ENCODE results near the gene GBE1. TPM values are rescaled to one million over a fixed set of nuclear protein-coding genes. Genes with fewer than 3 reads are reported as not detected.
"Not testable (repeated sequence)": the region's sequence is repeated elsewhere in the genome, so short reads cannot be mapped to it uniquely, and the experiment has no call there.

Gene GBE1
- 29.7 TPM for polyA plus RNA-seq (ENCODE audit: insufficient read length)
- long read RNA-seq, donor 1, transcript GBE1-201 (16 exons, 3,461 nt): major isoform, 7 of 25 reads
- long read RNA-seq, donor 1, partial matches to known transcripts: 18 of 25 reads
- long read RNA-seq, donor 1, other reads (novel, unspliced or antisense): 0 of 25 reads
- long read RNA-seq, donor 2, transcript GBE1-201 (16 exons, 3,461 nt): major isoform, 7 of 22 reads
- long read RNA-seq, donor 2, partial matches to known transcripts: 15 of 22 reads
- long read RNA-seq, donor 2, other reads (novel, unspliced or antisense): 0 of 22 reads
- long read RNA-seq, donor 3, transcript GBE1-201 (16 exons, 3,461 nt): major isoform, 5 of 19 reads
- long read RNA-seq, donor 3, partial matches to known transcripts: 14 of 19 reads
- long read RNA-seq, donor 3, other reads (novel, unspliced or antisense): 0 of 19 reads
- long read RNA-seq, donor 4: 0 reads
- long read RNA-seq, donor 5, transcript GBE1-201 (16 exons, 3,461 nt): major isoform, 5 of 33 reads
- long read RNA-seq, donor 5, partial matches to known transcripts: 28 of 33 reads
- long read RNA-seq, donor 5, other reads (novel, unspliced or antisense): 0 of 33 reads
- long read RNA-seq, donor 6, partial matches to known transcripts: 10 of 14 reads
- long read RNA-seq, donor 6, other reads (novel, unspliced or antisense): 0 of 14 reads
- long read RNA-seq, donor 7, partial matches to known transcripts: 14 of 16 reads
- long read RNA-seq, donor 7, other reads (novel, unspliced or antisense): 0 of 16 reads
- long read RNA-seq, donor 8, partial matches to known transcripts: 0 of 5 reads
- long read RNA-seq, donor 8, other reads (novel, unspliced or antisense): 0 of 5 reads

GRCh38 chr3:81760924-81761903 is at the start of gene GBE1:
TSS of gene GBE1 (minus strand) at chr3:81761645. CDS start at chr3:81761517, 128 bp downstream.
- peak; percentile 89 for DNase-seq

GRCh38 chr3:81808900-81809299 is 47.5 kb upstream of the GBE1 start:
- no peak for DNase-seq

DNA sequence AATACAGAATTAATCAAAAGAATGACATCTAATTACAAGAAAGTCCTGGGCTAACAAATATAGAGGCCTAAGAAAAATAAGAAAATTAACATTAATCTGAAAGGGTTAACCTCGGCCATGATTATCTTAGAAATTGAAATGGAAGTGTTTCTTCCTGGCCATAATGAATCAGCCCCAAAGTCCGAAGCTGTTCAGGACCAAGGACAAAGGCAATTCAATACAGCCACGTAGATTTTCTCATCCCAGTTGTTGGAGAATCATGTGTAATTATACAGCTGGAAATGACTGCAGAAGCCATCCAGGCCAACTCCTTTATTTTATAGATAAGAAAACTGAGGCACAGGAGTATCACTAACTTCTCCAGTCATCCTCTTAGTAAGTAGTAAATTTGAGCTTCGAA is 38.0 kb upstream of the GBE1 start:
- DNase-seq: no peak

DNA sequence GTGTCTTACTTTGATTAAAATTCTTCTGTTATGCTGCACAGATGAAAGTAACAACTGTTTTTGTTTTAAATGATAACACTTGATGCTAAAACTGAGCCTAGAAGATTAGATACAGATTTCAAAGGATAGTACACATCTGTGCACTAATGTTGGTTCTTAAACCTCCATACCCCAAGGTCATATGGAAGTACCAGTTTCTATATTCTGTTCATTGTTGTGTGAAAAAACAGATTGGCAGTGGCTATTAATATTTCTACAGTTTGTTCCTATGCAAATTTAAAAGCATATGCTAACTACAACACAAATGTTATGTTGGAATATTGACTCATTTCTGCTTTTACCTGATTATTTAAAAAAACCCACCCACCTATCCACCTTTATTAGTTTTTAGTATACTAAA is 32.0 kb upstream of the GBE1 start:
- no peak for DNase-seq

DNA sequence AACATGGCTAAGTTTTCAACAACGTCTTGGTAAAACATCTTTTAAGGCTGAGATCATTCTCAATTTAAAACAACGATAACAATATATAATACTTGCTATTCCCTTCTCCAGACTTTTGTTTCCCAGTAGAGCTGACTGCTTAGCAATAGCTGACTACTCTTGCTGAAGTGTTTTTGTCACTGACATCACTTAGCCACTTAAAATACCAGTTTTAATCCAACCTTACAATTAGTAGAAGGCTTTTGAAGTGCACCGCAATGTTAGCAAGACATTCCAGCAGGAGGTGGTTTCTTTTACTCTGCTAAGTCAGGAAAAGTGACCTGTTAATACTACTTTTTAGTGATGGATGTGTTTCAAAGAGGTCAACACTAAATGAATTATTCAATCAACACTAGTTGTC is 28.7 kb upstream of the GBE1 start:
- no peak for DNase-seq

DNA sequence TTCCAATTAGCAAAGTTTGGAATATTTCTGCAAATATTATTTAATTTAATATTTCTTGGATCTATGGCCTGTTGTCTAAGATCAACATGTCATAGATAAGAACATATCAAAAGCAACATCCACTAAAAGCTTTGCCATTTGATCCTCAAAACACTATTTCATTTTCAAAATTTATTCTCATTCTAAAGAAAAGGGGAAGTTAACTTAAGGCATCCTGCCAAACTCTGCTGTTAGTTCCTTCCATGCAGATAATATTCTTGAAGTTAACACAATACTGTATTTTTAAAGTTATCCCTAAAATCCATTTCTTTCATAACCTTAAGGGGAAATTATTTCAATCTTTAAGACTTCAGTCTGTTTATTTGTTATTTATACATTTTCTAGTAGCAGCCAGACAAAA is 28.2 kb upstream of the GBE1 start:
- no peak for DNase-seq

DNA sequence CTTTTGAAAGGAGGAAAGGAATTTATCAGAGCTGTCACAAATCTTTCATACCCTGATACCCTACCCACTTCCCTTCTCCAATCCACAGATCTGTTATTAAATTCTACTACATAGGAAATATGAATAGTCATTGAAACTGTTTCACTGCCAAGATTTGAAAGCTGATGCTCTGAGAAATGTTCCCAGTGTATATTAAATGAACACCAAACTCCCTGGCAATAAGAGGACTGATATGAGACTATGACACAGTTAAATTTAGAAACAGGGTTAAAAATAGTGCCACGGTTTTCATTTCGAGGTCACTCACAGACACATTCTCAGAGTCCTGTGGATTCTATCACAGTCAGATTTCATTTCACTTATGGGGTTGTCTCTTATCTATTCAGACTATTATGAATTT is 27.2 kb upstream of the GBE1 start:
- DNase-seq: no peak

DNA sequence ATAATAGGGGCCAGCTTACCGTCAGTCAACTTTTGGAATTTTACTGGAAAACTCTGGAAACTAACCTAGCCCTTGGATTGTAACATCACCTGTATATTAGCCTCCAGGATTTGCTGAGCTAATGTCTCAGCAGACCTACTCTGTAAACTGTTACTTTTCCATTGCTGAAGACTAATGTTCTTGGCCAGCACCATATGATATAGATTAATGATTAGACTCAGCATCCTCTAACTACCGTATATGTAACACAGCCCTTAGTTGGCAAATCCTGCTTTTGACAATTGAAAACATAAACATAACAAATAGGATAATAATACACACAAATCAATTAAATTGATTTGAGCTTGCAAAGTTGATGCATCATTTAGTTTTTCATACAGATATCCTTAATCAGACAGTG is 26.6 kb upstream of the GBE1 start:
- DNase-seq: no peak

DNA sequence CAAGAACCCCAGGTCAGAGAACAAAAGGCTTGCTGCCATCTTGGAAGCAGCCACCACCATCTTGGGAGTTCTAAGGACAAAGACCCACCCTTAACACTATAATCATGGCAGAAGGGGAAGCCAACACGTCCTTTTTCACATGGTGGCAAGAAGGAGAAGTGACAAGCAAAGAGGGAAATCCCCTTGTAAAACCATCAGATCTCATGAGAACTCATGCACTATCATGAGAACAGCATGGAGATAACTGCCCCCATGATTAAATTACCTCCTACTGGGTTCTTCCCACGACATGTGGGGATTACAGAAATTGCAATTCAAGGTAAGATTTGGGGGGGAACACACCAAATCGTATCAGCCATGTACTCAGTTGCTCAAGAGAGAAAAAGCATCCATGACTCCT is 21.1 kb upstream of the GBE1 start:
- no peak for DNase-seq

GRCh38 chr3:81778678-81779182 is 17.3 kb upstream of the GBE1 start:
- no peak for DNase-seq

DNA sequence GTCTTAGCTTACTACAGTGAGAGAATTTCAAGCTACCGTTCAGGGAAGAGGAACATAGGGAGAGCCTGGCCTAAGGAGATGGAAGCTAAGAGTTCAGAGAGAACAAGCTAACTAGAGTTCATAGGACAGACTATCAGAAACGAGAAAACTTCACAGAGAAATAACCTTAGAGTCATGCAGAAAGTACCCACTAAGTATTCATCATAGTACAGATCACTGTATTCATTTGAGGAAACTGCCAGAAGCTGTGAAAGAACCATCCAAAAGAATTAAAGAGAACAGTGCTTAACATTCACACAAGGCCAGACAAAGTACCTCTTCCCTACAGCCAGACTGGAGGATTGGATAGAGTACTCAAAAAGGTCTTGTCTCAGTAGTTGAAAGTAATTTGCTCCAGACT is 15.2 kb upstream of the GBE1 start:
- no peak for DNase-seq

- no peak for DNase-seq
Observed at GRCh38 chr3:81770710-81771109, 9.3 kb upstream of the GBE1 start.

DNA sequence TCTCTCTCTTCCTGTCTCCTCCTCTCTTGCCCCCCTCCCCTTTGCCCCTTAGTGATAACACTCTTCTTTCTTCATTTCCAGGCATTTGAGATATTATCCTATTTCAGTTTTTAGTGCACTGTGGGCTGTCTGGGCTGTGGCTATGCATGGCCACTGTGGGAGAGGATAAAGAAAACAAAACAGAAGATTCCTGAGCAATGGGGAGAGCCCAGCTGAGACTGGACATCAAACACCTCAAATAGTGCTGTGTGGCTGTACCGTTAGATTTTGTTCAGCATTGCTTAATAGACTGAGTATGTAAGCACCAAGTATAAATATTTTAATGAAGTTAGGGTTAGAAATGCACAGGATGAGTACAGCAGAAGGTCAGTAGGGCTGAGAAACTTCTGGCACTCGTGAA is 7.9 kb upstream of the GBE1 start:
- no peak for DNase-seq

DNA sequence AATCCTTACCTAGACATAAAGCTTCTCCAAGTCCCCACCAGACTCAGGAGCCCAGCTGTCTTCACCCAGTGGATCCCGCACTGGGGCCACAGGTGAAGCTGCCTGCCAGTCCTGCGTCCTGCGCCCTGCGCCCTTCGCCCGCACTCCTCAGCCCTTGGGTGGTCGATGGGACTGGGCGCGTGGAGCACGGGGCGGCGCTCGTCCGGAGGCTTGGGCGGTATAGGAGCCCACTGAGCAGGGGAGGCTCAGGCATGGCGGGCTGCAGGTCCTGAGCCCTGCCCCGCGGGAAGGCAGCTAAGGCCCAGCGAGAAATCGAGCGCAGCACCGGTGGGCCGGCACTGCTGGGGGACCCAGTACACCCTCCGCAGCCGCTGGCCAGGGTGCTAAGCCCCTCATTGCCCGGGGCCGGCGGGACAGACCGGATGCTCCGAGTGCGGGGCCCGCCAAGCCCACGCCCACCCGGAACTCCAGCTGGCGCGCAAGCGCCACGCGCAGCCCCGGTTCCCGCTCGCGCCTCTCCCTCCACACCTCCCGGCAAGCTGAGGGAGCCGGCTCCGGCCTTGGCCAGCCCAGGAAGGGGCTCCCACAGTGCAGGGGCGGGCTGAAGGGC is 5.9 kb upstream of the GBE1 start:
- DNase-seq: not testable (repeated sequence)

GRCh38 chr3:81765400-81765799 is 4.0 kb upstream of the GBE1 start:
- DNase-seq: no peak

- DNase-seq: no peak
Observed at GRCh38 chr3:81764665-81765064, 3.2 kb upstream of the GBE1 start.

DNA sequence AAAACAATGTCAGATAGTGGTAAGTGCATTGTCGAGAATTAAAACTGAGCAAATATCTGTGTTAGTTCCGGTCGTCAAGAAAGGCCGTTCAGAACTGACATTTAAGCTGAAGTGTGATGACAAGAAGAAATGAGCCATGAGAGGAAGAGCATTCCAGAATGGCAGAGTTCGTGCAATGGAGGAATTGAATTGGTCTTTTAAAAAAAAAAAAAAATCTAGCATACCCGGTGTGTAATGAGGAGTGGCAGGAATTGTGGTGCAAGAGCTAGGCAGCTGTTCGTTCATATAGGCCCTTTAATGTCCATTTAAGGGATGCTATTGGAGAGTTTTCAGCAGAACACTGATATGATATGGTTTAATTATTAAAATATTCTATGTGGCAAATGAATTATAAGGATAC is 2.6 kb upstream of the GBE1 start:
- DNase-seq: no peak

GRCh38 chr3:81763001-81763400 is 1.6 kb upstream of the GBE1 start:
- DNase-seq: no peak

- DNase-seq: no peak
Observed at GRCh38 chr3:81761904-81762580, 597 bp upstream of the GBE1 start.

GRCh38 chr3:81760215-81760614 is 1.2 kb downstream of the GBE1 start:
- no peak for DNase-seq

DNA sequence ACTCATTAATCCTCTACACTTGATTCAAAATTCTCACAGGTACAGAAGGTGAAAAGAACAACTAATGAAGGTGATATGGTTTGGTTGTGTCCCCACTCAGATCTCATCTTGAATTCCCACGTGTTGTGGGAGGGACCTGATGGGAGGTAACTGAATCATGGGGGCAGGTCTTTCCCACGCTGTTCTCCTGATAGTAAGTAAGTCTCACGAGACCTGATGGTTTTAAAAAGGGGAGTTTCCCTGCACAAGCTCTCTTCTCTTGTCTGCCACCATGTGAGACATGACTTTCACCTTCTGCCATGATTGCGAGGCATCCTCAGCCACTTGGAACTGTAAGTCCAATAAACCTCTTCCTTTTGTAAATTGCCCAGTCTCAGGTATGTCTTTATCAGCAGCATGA is 2.7 kb downstream of the GBE1 start:
- DNase-seq: not testable (repeated sequence)

Measured in left kidney (tissue), 8 donors.